Natural killer cell (primary cell): Measurements from ENCODE around the gene CPSF4. TPM values are rescaled to one million over a fixed set of nuclear protein-coding genes. Genes with fewer than 3 reads are reported as not detected.

Source experiments
- ATAC-seq, 3 donors: fragments of 150-1000 bp in 2 of 3; fragments of 200-7000 bp in 1 of 3; cut with Tn5 transposase; 1 replicate in 1 of 3; 2 replicates in 2 of 3; pipeline ENCODE4 v1.10.0; 2021; ENCODE audit warnings: mild to moderate bottlenecking in 2 of 3, moderate library complexity in 2 of 3
- DNase-seq, 2 donors: peaks; one replicate each; pipeline versions ENCODE4 v3.0.0 to v3.0.0-alpha.2; 2013 to 2021; ENCODE audit warnings: mixed read lengths in 1 of 2
- H3K27ac ChIP-seq: one replicate; pipeline ENCODE4 v1.5.1; 2013; ENCODE audit warnings: mild to moderate bottlenecking, low read length
- H3K27me3 ChIP-seq: one replicate; pipeline ENCODE4 v1.6.1; 2013; ENCODE audit warnings: low read length; ENCODE audit not compliant: control insufficient read depth, insufficient read depth
- H3K36me3 ChIP-seq: one replicate; pipeline ENCODE4 v1.6.1; 2013; ENCODE audit warnings: low read length; ENCODE audit not compliant: control insufficient read depth, insufficient read depth
- H3K4me1 ChIP-seq: one replicate; pipeline ENCODE4 v1.6.1; 2013; ENCODE audit warnings: low read length; ENCODE audit not compliant: control insufficient read depth, insufficient read depth
- H3K4me3 ChIP-seq: one replicate; pipeline ENCODE4 v1.5.1; 2013; ENCODE audit warnings: low read length
- H3K9me3 ChIP-seq: one replicate; pipeline ENCODE4 v1.6.1; 2013; ENCODE audit warnings: low read length; ENCODE audit not compliant: control insufficient read depth, insufficient read depth
- H3K27ac Mint-ChIP-seq, 2 donors: one replicate each; pipeline ENCODE4 v1.8.0; 2022; ENCODE audit warnings: mild to moderate bottlenecking in 2 of 2, mixed read lengths in 2 of 2, moderate library complexity in 1 of 2
- H3K27me3 Mint-ChIP-seq, 2 donors: one replicate each; pipeline ENCODE4 v1.8.0; 2022; ENCODE audit warnings: low read depth in 2 of 2, mixed read lengths in 2 of 2
- H3K36me3 Mint-ChIP-seq: one replicate; pipeline ENCODE4 v1.8.0; 2022; ENCODE audit warnings: mixed read lengths
- H3K4me1 Mint-ChIP-seq, 2 donors: one replicate each; pipeline ENCODE4 v1.8.0; 2022; ENCODE audit warnings: mixed read lengths in 2 of 2
- H3K4me3 Mint-ChIP-seq: one replicate; pipeline ENCODE4 v1.8.0; 2022; ENCODE audit warnings: mild to moderate bottlenecking, moderate library complexity, mixed read lengths
- H3K9me3 Mint-ChIP-seq, 2 donors: one replicate each; pipeline ENCODE4 v1.8.0; 2022; ENCODE audit warnings: mixed read lengths in 2 of 2
- WGBS: methylation state at CpG from one replicate; pipeline ENCODE4 v1.1.7; 2013; ENCODE audit warnings: missing lambda C conversion rate; ENCODE audit not compliant: insufficient coverage; 5-methylcytosine and 5-hydroxymethylcytosine counted together
- intact Hi-C: fragments of 100-400 bp; cut with micrococcal nuclease; formaldehyde crosslinking; loops from one replicate; pipeline ENCODE4 v1.14.2; 2022
- total RNA-seq, 4 donors: library from RNA; stranded (reverse); fragments of 120-200 nt in 1 of 4; gene quantifications; one replicate each; pipeline versions ENCODE4 v1.2.3 to v1.2.4, GENCODE V29; 2013 to 2022
- TF ChIP-seq, protein P1 (sequence below): fragments of 200-600 bp; IDR thresholded peaks from one replicate; pipeline ENCODE4 v1.8.0; 2022; ENCODE audit warnings: antibody characterized with exemption

The CPSF4 gene
- total RNA-seq, 3 donors from 2014 or later (not counting 1 experiment from before 2014, with no cell fraction given), result 54.0 to 61.6 (median 54.8) TPM

DNA sequence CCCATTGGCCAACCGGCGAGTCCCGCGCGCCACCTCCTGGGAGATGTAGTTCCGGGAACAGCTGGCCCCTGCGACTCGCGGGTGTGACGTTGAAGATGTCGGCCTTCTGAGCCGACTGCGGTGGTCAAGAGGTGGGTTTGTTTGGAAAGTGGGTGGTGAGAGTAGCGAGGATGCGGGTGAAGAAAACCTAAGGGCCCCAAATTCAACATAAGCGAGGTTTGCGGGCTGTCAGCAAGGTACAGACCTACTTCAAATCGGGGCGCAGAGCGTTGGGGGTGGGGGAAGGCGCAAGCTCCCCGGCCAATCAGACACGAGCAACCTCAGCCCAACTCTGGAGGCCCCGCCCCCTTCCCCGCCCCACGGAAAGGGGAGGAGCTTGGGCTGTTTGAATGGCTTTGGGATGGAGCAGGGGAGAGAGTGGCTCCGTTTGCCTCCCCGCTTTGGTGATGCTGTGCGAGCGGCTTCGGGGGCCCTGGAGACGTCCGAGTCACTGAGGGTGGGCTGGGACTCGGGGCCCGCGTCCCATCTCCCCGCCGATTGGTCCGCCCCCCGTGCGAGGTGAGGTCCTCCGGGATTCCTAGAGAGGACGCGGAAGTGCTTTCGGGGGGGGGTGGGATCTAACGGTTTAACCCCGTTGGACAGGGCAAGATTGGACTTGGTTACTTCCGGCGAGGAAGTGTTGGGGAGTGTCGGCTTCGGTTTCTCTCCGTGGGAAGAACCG is 66.0 kb downstream of the CPSF4 start, which contains the start of gene ZKSCAN5:
ZKSCAN5 (plus strand) TSS at position 60 of the 721 bp plus-strand sequence. CDS start 1,383 bp downstream, outside the sequence.
- Mint-ChIP-seq H3K27me3 (no peaks in the 10 kb centered on the region), H3K4me3 (peak within 1 kb of the TSS; percentile 98), H3K9me3 (no peaks in the 10 kb centered on the region), H3K36me3 (no peaks in the 10 kb centered on the region), H3K4me1 (peaks cover 18 to 24% of the 10 kb centered on the region in 2 donors), H3K27ac (peak within 1 kb of the TSS; percentile 95 to 96)
- WGBS, result under 1% methylated on average over 53 of the region's 53 CpGs
- H3K27ac ChIP-seq, result peak within 1 kb of the TSS; percentile 90
- TF ChIP-seq, protein P1, sequence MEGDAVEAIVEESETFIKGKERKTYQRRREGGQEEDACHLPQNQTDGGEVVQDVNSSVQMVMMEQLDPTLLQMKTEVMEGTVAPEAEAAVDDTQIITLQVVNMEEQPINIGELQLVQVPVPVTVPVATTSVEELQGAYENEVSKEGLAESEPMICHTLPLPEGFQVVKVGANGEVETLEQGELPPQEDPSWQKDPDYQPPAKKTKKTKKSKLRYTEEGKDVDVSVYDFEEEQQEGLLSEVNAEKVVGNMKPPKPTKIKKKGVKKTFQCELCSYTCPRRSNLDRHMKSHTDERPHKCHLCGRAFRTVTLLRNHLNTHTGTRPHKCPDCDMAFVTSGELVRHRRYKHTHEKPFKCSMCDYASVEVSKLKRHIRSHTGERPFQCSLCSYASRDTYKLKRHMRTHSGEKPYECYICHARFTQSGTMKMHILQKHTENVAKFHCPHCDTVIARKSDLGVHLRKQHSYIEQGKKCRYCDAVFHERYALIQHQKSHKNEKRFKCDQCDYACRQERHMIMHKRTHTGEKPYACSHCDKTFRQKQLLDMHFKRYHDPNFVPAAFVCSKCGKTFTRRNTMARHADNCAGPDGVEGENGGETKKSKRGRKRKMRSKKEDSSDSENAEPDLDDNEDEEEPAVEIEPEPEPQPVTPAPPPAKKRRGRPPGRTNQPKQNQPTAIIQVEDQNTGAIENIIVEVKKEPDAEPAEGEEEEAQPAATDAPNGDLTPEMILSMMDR, result no peak
- DNase-seq, result peak; percentile 97
- H3K4me1 ChIP-seq, result peaks cover 30% of the 10 kb centered on the region
- H3K27me3 ChIP-seq, result no peaks in the 10 kb centered on the region
- intact Hi-C loops, result loop anchor here (1.0 to 10.0 kb wide), 5 partner anchors 38 to 130 kb away; partner anchors contain the start of genes ARPC1B, ATP5MF, BUD31 and FAM200A
- H3K4me3 ChIP-seq, result peak within 1 kb of the TSS; percentile 95
- ATAC-seq, result peak; percentile 84 to 95 (median 85)
- no peaks in the 10 kb centered on the region for H3K9me3 ChIP-seq
- H3K36me3 ChIP-seq, result no peaks in the 10 kb centered on the region

- no peak for ATAC-seq
- H3K4me3 ChIP-seq, result peak overlapping the region; percentile 95
Measured at GRCh38 chr7:99505324-99505662, 66.5 kb downstream of the CPSF4 start.

More at GRCh38 chr7:99505324-99505662, 66.5 kb downstream of the CPSF4 start:
- peak overlapping the region; percentile 90 for H3K27ac ChIP-seq
- peaks cover 30% of the 10 kb centered on the region for H3K4me1 ChIP-seq
- H3K27me3 ChIP-seq, result no peaks in the 10 kb centered on the region
- WGBS, result 3% methylated on average over 11 of the region's 11 CpGs
- intact Hi-C loops, result loop anchor here (2.0 to 10.0 kb wide), 2 partner anchors 96 to 130 kb away; partner anchors contain the start of genes ARPC1B, BUD31 and PDAP1
- no peaks in the 10 kb centered on the region for H3K36me3 ChIP-seq
- peak overlapping the region; percentile 98 for H3K4me3 Mint-ChIP-seq
- H3K9me3 Mint-ChIP-seq, result no peaks in the 10 kb centered on the region
- DNase-seq, result no peak
- no peaks in the 10 kb centered on the region for H3K36me3 Mint-ChIP-seq
- H3K9me3 ChIP-seq, result no peaks in the 10 kb centered on the region
- H3K27ac Mint-ChIP-seq, result peak overlapping the region; percentile 95 to 96
- TF ChIP-seq, protein P1, result no peak
- H3K27me3 Mint-ChIP-seq, result no peaks in the 10 kb centered on the region
- peaks cover 18 to 19% of the 10 kb centered on the region in 2 donors for H3K4me1 Mint-ChIP-seq

Other genes starting within 250 kb of the CPSF4 start
- gene KPNA7, start 230.8 kb upstream of the CPSF4 start, total RNA-seq, result not detected
- gene MYH16, start 166.1 kb upstream of the CPSF4 start, total RNA-seq, result not detected
- gene ARPC1A, start 113.0 kb upstream of the CPSF4 start, total RNA-seq, result 10 to 100 TPM; 38.1 to 48.1 (median 47.9) TPM
- gene ARPC1B, start 64.2 kb upstream of the CPSF4 start, total RNA-seq, result 100 to 1,000 TPM; 161 to 184 (median 179) TPM
- 10 to 100 TPM; 55.3 to 60.6 (median 59.3) TPM for gene PDAP1, start 30.3 kb upstream of the CPSF4 start, total RNA-seq
- 100 to 1,000 TPM; 145 to 190 (median 187) TPM for gene BUD31, start 30.0 kb upstream of the CPSF4 start, total RNA-seq
- 1 to 10 TPM; 5.3 to 6.6 (median 6.4) TPM for gene PTCD1, start 145 bp upstream of the CPSF4 start, total RNA-seq
- gene ATP5MF, start 27.2 kb downstream of the CPSF4 start, total RNA-seq, result 100 to 1,000 TPM in 2 of 3 donors, 10 to 100 TPM in 1; 90.8 to 123 (median 111) TPM
- 10 to 100 TPM; 16.7 to 18.6 (median 16.8) TPM for gene ZNF789, start 33.9 kb downstream of the CPSF4 start, total RNA-seq
- gene ZNF394, start 61.3 kb downstream of the CPSF4 start, total RNA-seq, result 100 to 1,000 TPM; 188 to 237 (median 215) TPM
- gene ZKSCAN5, start 65.7 kb downstream of the CPSF4 start, total RNA-seq, result 1 to 10 TPM; 6.8 to 9.7 (median 7.4) TPM
- gene FAM200A, start 113.2 kb downstream of the CPSF4 start, total RNA-seq, result 1 to 10 TPM; 2.3 to 3.1 (median 2.6) TPM
- 100 to 1,000 TPM; 171 to 214 (median 196) TPM for gene ZNF655, start 119.7 kb downstream of the CPSF4 start, total RNA-seq
- 1 to 10 TPM; 1.4 to 2.5 (median 2.0) TPM for gene TMEM225B, start 159.3 kb downstream of the CPSF4 start, total RNA-seq
- 10 to 100 TPM; 24.4 to 37.4 (median 27.8) TPM for gene ZSCAN25, start 178.0 kb downstream of the CPSF4 start, total RNA-seq
- gene CYP3A5, start 241.1 kb downstream of the CPSF4 start, total RNA-seq, result under 1 TPM in 1 of 3 donors, not detected in 2; 0.14 TPM